A673 (cell line): Measurements from ENCODE around the gene SLC38A4. TPM values are rescaled to one million over a fixed set of nuclear protein-coding genes. Genes with fewer than 3 reads are reported as not detected.

Experiments
- BruUV-seq: library from RNA; stranded (reverse); fragments of 400-500 nt; replicated peaks from 2 replicates; lab custom pipeline; 2021; lab: Mats Ljungman, UMichigan
- CTCF ChIA-PET: fragments of 300-600 bp; sonication (Branson Sonifier 250); formaldehyde crosslinking; loops from one replicate; lab custom pipeline; 2022; ENCODE audit warnings: antibody characterized with exemption; lab: Charles Lee
- POLR2A ChIA-PET: fragments of 300-600 bp; sonication (Branson Sonifier 250); formaldehyde crosslinking; loops from one replicate; lab custom pipeline; 2022; ENCODE audit warnings: antibody characterized with exemption; ENCODE audit not compliant: low non-redundant PET; lab: Charles Lee
- DNase-seq: peaks from one replicate; pipeline ENCODE4 v3.0.0-alpha.2; 2015; ENCODE audit warnings: low spot score
- H3K27ac ChIP-seq: fragments of 200-600 bp; sonication (generic); 2 replicates; pipeline ENCODE4 v1.5.1; 2016; ENCODE audit warnings: mixed run types, low read depth, mild to moderate bottlenecking, mixed read lengths, antibody characterized with exemption, low read length; ENCODE audit not compliant: poor library complexity, severe bottlenecking
- H3K27me3 ChIP-seq: fragments of 200-600 bp; sonication (generic); replicated peaks from 2 replicates; pipeline ENCODE4 v1.6.1; 2017; ENCODE audit warnings: mixed run types, low read depth, mild to moderate bottlenecking, mixed read lengths, antibody characterized with exemption, low read length; ENCODE audit not compliant: insufficient read depth, poor library complexity
- H3K36me3 ChIP-seq: fragments of 200-600 bp; sonication (generic); 2 replicates; pipeline ENCODE4 v1.6.1; 2016; ENCODE audit warnings: mixed run types, mild to moderate bottlenecking, mixed read lengths, antibody characterized with exemption, low read length; ENCODE audit not compliant: insufficient read depth, poor library complexity, severe bottlenecking
- H3K4me1 ChIP-seq: fragments of 200-600 bp; sonication (generic); 2 replicates; pipeline ENCODE4 v1.6.1; 2017; ENCODE audit warnings: mixed run types, mild to moderate bottlenecking, mixed read lengths, antibody characterized with exemption, low read length; ENCODE audit not compliant: insufficient read depth, poor library complexity, severe bottlenecking
- H3K4me3 ChIP-seq: fragments of 200-600 bp; sonication (generic); 2 replicates; pipeline ENCODE4 v1.5.1; 2016; ENCODE audit warnings: low read depth, mixed run types, mild to moderate bottlenecking, mixed read lengths, low read length; ENCODE audit not compliant: poor library complexity, severe bottlenecking
- H3K9me3 ChIP-seq: fragments of 200-600 bp; sonication (generic); 2 replicates; pipeline ENCODE4 v1.6.1; 2016; ENCODE audit warnings: mixed run types, low read depth, mild to moderate bottlenecking, mixed read lengths, antibody characterized with exemption, low read length; ENCODE audit not compliant: poor library complexity, severe bottlenecking
- EZH2 ChIP-seq: fragments of 200-600 bp; sonication (generic); IDR thresholded peaks from 2 replicates; pipeline ENCODE4 v1.6.1; 2017; ENCODE audit warnings: borderline replicate concordance, low read depth, mild to moderate bottlenecking, mixed read lengths, antibody characterized with exemption, low read length; ENCODE audit not compliant: poor library complexity, severe bottlenecking
- intact Hi-C: fragments of 100-400 bp; cut with micrococcal nuclease; formaldehyde crosslinking; loops from one replicate; pipeline ENCODE4 v1.10.0; 2022; ENCODE audit not compliant: unreplicated experiment
- total RNA-seq: library from RNA; stranded (reverse); gene quantifications from 2 replicates; pipeline ENCODE4 v1.2.3, GENCODE V29; 2021
- TF ChIP-seq, protein P1 (sequence below): fragments of 300-800, 200-600 bp; sonication (generic); conservative IDR thresholded peaks from 2 replicates; pipeline ENCODE4 v1.5.1; 2017; ENCODE audit warnings: low read depth, mild to moderate bottlenecking, antibody characterized with exemption, low read length, moderate library complexity, mixed read lengths

The SLC38A4 gene
- total RNA-seq, 1 experiment from 2014 or later, result 0.58 TPM

DNA sequence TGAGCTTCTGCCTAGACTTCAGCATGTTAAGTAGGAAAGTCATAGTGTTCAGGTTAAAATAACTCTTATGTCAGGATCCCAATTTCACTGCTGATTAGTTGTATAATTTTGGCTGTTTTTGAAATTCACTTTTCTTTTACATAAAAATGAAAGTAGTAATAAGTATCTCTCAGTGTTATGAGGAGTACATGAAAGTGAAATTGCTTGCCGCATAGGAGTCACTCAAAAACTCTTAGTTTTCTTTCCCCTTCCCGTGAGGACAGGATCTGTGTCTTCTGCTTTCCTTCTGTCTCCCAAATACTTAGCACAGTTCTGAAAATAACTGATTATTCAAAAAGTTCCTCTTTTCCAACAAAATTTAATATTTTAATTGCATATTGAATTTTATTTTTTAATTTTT lies 100.5 kb downstream of the SLC38A4 start:
- no TSS peak for BruUV-seq
- ChIA-PET POLR2A (no interaction called here), CTCF (no interaction called here)
- no peaks in the 10 kb centered on the region for H3K4me1 ChIP-seq
- no peak overlapping the region for H3K4me3 ChIP-seq
- TF ChIP-seq, protein P1, sequence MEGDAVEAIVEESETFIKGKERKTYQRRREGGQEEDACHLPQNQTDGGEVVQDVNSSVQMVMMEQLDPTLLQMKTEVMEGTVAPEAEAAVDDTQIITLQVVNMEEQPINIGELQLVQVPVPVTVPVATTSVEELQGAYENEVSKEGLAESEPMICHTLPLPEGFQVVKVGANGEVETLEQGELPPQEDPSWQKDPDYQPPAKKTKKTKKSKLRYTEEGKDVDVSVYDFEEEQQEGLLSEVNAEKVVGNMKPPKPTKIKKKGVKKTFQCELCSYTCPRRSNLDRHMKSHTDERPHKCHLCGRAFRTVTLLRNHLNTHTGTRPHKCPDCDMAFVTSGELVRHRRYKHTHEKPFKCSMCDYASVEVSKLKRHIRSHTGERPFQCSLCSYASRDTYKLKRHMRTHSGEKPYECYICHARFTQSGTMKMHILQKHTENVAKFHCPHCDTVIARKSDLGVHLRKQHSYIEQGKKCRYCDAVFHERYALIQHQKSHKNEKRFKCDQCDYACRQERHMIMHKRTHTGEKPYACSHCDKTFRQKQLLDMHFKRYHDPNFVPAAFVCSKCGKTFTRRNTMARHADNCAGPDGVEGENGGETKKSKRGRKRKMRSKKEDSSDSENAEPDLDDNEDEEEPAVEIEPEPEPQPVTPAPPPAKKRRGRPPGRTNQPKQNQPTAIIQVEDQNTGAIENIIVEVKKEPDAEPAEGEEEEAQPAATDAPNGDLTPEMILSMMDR, result no peak
- no peak for TF ChIP-seq EZH2
- H3K9me3 ChIP-seq, result no peaks in the 10 kb centered on the region
- intact Hi-C loops, result no loop called here
- no peaks in the 10 kb centered on the region for H3K27me3 ChIP-seq
- no peak for DNase-seq
- H3K36me3 ChIP-seq, result no peaks in the 10 kb centered on the region
- no peak overlapping the region for H3K27ac ChIP-seq

DNA sequence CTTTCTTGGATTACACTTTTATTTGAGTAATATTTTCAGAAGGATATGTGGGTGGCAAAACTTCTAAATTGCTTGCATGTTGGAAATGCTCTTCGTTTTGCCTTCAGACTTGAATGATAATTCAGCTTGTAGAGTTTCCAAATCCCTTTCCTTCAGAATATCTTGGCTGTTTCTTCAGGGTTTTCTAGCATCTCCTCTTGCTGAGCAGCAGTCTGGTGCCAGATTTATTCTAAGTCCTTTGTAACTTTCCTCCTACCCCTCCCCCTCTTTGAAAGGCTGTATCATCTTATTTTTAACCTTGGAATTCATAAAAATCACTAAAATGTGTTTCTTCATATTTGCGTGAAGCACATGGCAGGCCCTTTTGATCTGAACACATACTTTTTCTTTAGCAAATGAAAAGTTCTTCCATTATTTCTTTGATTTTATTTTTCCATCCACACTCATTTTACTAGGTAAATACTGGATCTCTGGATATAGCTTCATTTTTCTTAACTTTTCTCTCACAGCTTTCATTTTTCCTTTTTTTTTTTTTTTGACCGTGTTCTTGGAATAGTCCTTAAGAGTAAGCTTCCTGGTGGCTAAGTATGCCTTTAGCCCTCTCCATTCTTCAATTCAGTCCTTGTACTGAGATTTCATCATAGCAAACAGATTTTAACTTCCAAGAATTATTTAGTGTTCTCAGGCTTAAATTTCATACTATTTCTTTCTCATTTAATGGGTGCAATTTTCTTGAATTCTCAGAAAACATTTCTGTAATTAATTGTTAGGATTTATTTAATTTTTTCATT lies 102.0 kb downstream of the SLC38A4 start:
- DNase-seq, result no peak
- no peak overlapping the region for H3K4me3 ChIP-seq
- no peaks in the 10 kb centered on the region for H3K9me3 ChIP-seq
- H3K27me3 ChIP-seq, result no peaks in the 10 kb centered on the region
- ChIA-PET POLR2A (no interaction called here), CTCF (no interaction called here)
- no peak overlapping the region for H3K27ac ChIP-seq
- no peaks in the 10 kb centered on the region for H3K36me3 ChIP-seq
- H3K4me1 ChIP-seq, result no peaks in the 10 kb centered on the region
- TF ChIP-seq, protein P1, result no peak
- TF ChIP-seq EZH2, result no peak
- BruUV-seq, result no TSS peak
- intact Hi-C loops, result no loop called here

DNA sequence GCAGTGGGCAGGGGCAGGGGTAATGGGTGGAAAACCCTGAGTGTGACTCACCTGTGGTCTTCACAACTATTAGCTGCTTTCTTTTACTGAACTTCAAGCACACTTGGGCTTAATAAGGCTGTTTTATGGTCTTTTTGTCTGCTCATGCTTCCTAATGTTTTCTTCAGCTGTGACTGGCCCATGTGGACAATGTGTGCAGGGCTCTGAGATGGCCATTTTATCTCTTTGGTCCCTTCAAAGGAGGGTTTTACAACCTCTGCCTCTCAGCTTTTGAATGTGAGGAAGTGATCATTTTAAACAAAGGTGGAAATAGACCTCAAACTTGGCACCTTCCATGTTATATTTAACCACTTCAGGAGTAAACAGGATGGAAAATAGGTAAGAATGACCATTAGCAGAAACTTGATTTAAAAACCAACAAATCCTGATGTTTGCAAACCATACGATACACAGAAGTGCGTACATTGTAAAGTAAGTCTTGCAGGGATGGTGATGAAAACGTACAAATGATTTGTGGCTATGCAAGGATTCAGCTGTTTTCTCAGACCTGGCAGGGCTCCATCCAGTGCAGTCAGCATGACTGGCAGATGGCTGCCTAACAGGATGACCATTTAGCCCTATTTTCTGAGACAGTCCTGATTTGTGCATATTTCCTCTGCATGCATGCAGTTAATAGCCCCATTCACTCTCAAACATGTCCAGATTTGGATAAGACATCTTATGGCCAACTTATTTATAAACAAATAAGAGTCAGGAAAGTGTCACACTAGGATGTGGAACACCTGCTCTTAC lies 103.2 kb downstream of the SLC38A4 start:
- TF ChIP-seq, protein P1, result no peak
- no peak for TF ChIP-seq EZH2
- ChIA-PET POLR2A (no interaction called here), CTCF (no interaction called here)
- Histone ChIP-seq H3K4me3 (no peak overlapping the region), H3K36me3 (no peaks in the 10 kb centered on the region), H3K27me3 (no peaks in the 10 kb centered on the region), H3K9me3 (no peaks in the 10 kb centered on the region), H3K27ac (no peak overlapping the region), H3K4me1 (no peaks in the 10 kb centered on the region)
- no peak for DNase-seq
- intact Hi-C loops, result no loop called here
- no TSS peak for BruUV-seq
